Neural progenitor cell (in vitro differentiated cells): ENCODE measurements around the gene LRWD1.
"Not testable (repeated sequence)": the region's sequence is repeated elsewhere in the genome, so short reads cannot be mapped to it uniquely, and the experiment has no call there.

Source experiments
- CTCF ChIP-seq: fragments of 200-600 bp; sonication (generic); IDR thresholded peaks from 2 replicates; pipeline ENCODE4 v1.5.1; 2017; ENCODE audit warnings: antibody characterized with exemption, mild to moderate bottlenecking
- EZH2 ChIP-seq: fragments of 200-600 bp; sonication (generic); IDR thresholded peaks from 2 replicates; pipeline ENCODE4 v1.6.1; 2017; ENCODE audit warnings: antibody characterized with exemption, mild to moderate bottlenecking, moderate library complexity
- EZH2phosphoT487 ChIP-seq: fragments of 200-600 bp; sonication (generic); IDR thresholded peaks from 2 replicates; pipeline ENCODE4 v1.6.1; 2017; ENCODE audit warnings: antibody characterized with exemption

GRCh38 chr7:102493220-102493935 lies 28.6 kb downstream of the LRWD1 start:
- TF ChIP-seq CTCF, EZH2, EZH2phosphoT487: not testable (repeated sequence)
